GM21717 (cell line): ENCODE measurements around the gene DLX2.

Experiments used
- ATAC-seq: cut with Tn5 transposase; IDR thresholded peaks from one replicate; pipeline ENCODE4 v1.9.1; 2021; ENCODE audit warnings: mild to moderate bottlenecking, moderate library complexity; ENCODE audit not compliant: unreplicated experiment

DLX2 gene

GRCh38 chr2:172107690-172108586 is 5.2 kb upstream of the DLX2 start:
- ATAC-seq = no peak

GRCh38 chr2:172106108-172106961 is 3.6 kb upstream of the DLX2 start:
- no peak for ATAC-seq

DNA sequence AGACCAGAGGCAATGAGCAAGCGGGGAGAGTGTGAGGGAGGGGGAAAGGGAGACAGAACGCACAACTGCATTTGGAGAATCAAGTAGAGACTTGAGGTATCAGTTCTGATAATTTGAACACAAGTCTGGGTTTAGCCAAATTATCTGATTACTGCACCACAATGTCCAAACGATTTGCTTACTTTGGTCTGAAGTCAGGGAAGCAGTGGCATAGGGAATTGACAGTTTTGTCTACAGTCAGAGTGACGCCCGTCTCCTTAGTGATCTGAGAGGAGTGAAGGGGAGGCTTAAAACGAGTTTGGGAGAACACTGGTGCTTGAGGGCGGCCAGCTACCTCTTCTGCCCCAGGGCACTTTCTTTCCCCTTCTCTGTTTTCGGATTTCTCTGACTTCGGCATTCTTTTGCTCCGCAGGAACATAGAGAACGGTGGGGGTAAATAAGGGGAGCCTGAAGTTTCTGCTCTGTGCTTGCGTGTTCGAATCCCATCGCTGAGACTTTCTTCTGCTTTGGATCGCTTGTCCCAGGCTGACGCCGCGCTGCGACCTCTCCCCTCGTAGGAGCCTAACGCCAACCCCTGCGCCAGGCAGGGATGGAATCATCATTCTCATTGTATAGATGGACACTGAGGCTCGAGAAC is 2.9 kb upstream of the DLX2 start:
- no peak for ATAC-seq

- ATAC-seq = no peak
Observed at GRCh38 chr2:172103471-172104272, 972 bp upstream of the DLX2 start.

DNA sequence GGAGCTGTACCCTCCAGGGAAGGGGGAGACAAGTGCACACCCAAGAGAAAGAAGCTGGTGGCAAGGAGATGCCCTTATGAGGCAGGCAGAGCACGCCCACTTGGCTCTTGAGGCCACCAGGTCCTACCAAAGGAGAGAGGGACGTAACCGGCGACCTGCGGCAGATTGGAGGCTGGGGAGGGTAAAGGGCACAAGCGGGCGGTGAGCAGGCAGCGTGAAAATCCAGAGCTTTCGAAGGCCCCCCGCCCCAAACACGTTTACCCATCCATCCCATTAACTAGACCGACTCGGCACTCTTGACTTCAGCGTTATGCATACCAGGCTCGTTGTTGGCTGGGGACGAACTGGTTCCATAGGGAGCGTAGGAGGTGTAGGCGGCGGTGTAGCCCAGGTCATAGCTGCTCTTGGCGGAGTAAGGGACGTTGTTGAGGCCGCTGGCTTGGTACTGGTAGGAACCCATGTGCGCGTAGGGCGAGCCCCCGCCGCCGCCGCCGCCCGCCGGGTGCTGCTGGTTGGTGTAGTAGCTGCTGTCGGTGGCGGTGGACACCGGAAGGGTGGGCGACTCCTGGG is 794 bp downstream of the DLX2 start:
- ATAC-seq = peak; percentile 1

DNA sequence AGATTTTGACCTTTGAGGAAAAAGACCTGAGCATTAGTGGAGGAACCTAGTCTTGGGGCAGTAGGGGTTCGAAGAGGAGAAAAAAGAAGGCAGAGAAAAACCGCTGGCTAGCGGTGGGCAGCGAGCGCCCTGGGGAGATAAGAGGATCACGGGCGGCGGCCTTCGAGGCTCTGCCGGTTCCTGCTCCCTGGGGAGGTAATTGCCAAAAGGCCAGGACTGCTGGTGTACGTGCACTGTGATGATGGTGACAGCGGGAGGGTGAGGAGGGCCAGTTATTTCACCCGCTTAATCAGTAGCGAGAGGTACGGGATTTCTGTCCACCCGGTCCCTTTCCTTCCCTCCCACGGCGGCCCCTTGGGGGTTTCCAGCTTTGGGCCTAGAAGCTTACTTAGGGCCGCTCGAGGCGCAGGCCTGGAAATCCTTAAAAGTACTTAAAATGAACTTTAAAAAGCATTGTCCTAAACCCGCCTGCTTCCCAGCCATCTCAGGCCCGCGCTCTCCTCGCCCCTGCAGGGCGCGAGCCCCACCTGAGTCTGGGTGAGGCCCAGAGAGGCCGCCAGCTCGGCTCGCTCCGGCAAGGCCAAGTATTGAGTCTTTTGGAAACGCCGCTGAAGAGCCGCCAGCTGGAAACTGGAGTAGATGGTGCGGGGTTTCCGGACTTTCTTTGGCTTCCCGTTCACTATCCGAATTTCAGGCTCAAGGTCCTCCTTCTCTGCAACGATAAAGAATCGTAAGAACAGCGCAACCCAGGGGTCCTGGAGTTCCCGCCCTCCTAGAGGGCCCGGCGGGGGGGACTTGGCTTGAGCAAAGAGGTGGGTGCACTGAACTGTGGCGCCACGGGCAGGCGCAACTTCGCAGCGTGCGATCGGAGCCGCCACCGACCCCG is 1.5 kb downstream of the DLX2 start:
- no peak for ATAC-seq

DNA sequence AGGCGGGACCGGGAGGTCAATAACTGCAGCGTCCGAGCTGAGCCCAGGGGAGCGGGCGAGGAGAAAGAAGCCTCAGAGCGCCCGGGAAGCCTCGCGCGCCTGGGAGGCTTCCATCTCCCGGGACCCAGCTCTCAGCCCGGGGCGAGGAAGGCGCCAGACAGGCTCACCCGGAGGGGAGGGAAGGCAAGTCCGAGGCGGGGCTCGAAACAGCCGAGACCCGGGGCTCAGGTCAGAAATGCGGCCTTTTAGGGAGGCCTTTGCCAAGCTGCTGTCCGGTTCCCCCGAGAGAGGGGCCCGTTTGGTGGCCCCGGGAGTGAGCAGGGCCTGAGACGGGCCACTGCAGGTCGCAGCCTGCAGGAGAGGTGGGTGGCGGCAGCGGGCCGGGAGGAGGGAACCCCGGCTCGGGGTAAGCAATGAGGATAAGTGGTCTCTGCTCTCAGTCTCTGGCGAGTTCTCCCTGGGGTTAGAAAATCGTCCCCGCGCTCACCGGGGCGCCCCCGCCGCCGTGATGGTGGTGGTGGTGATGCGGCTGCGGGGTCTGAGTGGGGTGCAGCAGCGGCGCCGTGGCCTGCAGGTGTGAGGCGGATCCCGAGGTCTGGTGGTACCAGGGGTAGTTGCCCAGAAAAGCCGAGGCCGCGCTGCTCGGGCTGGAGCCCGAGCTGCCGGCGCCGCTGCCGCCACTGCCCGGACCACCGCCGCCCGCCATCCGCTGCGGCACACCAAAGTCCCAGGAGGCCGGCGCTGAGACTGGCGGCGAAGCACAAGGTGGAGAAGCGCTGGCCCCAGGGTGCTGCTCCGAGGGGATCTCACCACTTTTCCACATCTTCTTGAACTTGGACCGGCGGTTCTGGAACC is 2.4 kb downstream of the DLX2 start:
- ATAC-seq = no peak

GRCh38 chr2:172099472-172100079 is 3.1 kb downstream of the DLX2 start:
- no peak for ATAC-seq

- ATAC-seq = no peak
Observed at GRCh38 chr2:172098650-172099471, 3.8 kb downstream of the DLX2 start.

DNA sequence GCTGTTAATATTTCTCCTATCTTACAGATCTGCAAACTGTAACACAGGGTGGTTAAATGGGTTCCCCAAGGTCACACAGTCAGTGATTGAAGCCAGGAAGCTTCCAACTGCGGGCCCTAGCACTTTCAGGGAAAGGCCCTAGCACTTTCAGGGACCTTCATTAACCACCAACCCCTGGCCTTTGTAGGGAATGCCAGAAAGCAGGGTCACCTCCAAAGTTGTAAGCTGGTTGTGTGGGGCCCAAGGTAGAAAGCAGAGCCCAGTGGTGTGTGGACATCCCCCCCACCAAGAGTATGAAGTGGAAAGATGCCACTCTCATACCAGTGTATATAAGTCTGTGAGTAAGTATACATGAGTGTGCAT is 4.4 kb downstream of the DLX2 start:
- no peak for ATAC-seq

DNA sequence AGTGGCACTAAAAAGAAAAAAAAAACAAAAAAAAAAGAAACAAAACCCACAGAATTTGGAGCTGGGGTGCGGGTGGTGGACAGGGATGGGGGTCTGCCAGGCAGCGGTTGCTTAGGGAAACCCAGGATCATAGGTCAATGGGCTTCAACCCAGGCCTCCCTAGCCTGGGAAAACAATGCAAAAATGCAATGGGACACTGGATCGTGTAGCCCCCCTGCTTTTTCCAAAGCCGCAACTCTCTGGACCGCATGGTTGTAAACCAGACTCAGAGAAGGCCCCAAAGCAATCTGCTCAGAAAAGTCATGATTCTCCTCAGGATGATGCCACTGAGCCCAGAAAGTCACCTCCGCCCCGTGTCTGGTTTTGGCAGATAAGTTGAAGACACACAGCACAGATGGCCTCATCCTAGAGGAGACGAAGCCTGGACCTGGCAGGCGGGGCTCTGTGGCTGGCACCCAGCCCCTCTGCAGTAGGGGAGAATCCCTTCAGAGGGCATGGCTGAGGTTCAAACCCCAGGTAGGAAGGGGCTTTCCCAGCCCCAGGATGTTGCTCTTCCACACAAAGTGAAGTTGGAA is 5.1 kb downstream of the DLX2 start:
- ATAC-seq = no peak

- ATAC-seq = no peak
Observed at GRCh38 chr2:172096626-172097547, 5.8 kb downstream of the DLX2 start.

DNA sequence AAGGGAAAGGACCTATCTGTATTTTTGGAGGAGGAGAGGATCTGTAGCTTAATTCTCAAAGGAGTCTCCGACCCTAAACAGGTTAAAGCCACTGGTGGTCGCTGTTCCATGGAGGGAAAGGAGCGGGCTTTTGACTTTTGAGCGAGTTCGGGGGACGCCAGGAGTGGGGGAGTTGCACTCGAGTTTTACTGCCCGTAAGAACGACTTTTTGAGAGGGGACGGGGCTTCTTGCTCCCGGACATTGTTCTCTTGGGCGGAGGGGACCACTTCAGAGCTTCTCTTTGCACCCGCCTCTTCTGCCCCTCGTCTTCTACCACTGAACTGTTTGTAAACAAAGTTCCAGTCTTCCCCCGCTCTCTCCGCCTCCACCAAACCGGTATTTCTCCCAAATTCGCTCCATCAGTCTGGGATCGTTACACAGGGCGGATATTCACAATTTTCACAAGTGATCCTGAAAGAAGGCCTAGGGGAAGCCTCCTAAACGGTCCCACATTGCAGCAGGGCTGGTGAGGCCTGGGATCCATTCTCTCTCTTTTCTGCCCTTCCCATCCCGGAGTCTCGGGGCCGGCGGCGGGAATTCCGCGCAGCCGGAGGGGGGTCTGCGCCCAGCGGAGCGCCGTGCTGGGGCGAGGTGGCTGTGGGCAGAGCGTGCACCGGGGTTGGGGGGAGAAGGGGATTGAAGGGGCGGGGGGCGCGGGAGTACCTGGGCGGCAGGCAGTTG is 6.6 kb downstream of the DLX2 start:
- ATAC-seq = no peak

- no peak for ATAC-seq
Observed at GRCh38 chr2:172095146-172095904, 7.4 kb downstream of the DLX2 start.
